Esophagus (tissue), 2 donors: ENCODE measurements around the gene PLA1A. TPM values are rescaled to one million over a fixed set of nuclear protein-coding genes. Genes with fewer than 3 reads are reported as not detected.

Experiments used
- H3K27ac ChIP-seq, 2 donors: one replicate each; pipeline ENCODE4 v1.5.1; 2013; ENCODE audit warnings: low read depth in 2 of 2, mild to moderate bottlenecking in 2 of 2, inconsistent platforms in 1 of 2, low read length in 1 of 2, moderate library complexity in 1 of 2
- H3K27me3 ChIP-seq, 2 donors: one replicate each; pipeline ENCODE4 v1.6.1; 2013; ENCODE audit warnings: low read length in 2 of 2, control low read depth in 1 of 2, mild to moderate bottlenecking in 1 of 2; ENCODE audit not compliant: insufficient read depth in 2 of 2, control insufficient read depth in 1 of 2
- H3K36me3 ChIP-seq, 2 donors: one replicate each; pipeline ENCODE4 v1.6.1; 2013; ENCODE audit warnings: low read length in 1 of 2; ENCODE audit not compliant: control insufficient read depth in 2 of 2, insufficient read depth in 2 of 2
- H3K4me1 ChIP-seq, 2 donors: one replicate each; pipeline ENCODE4 v1.6.1; 2013; ENCODE audit warnings: low read length in 1 of 2; ENCODE audit not compliant: control insufficient read depth in 2 of 2, insufficient read depth in 2 of 2
- H3K4me3 ChIP-seq, 2 donors: one replicate each; pipeline ENCODE4 v1.5.1; 2013; ENCODE audit warnings: low read length in 2 of 2, mild to moderate bottlenecking in 2 of 2, low read depth in 1 of 2, moderate library complexity in 1 of 2
- H3K9me3 ChIP-seq, 2 donors: one replicate each; pipeline ENCODE4 v1.6.1; 2013; ENCODE audit warnings: mild to moderate bottlenecking in 2 of 2, low read depth in 1 of 2, low read length in 1 of 2, moderate library complexity in 1 of 2; ENCODE audit not compliant: control insufficient read depth in 2 of 2, insufficient read depth in 1 of 2
- WGBS, 2 donors: extraction: QIAGEN DNeasy Blood & Tissue Kit; methylation state at CpG; one replicate each; pipeline ENCODE4 v1.1.7; 2013; 5-methylcytosine and 5-hydroxymethylcytosine counted together
- polyA plus RNA-seq, 2 donors: library from polyadenylated mRNA; stranded (reverse); fragments of 200-250 nt; gene quantifications; one replicate each; pipeline ENCODE4 v1.2.3, GENCODE V29; 2013
- donor health status: healthy with polysubstance abuse.
- donor health status: Bipolar disorder and iron deficiency.

The PLA1A gene
- polyA plus RNA-seq, 2 donors = 0.10 to 1.1 TPM

- Histone ChIP-seq H3K27ac (no peak overlapping the region), H3K9me3 (no peaks in the 10 kb centered on the region), H3K27me3 (no peaks in the 10 kb centered on the region), H3K4me1 (peaks cover 0 to 2% of the 10 kb centered on the region in 2 donors), H3K4me3 (no peak overlapping the region), H3K36me3 (no peaks in the 10 kb centered on the region)
- WGBS, 2 donors = 80 to 85% methylated on average over 3 of the region's 3 CpGs
Observed at GRCh38 chr3:119601154-119601553, 3.5 kb downstream of the PLA1A start.

GRCh38 chr3:119602676-119603075 is 5.0 kb downstream of the PLA1A start:
- Histone ChIP-seq H3K9me3 (no peaks in the 10 kb centered on the region), H3K4me1 (peaks cover 0 to 2% of the 10 kb centered on the region in 2 donors), H3K27ac (no peak overlapping the region), H3K4me3 (no peak overlapping the region), H3K36me3 (no peaks in the 10 kb centered on the region), H3K27me3 (no peaks in the 10 kb centered on the region)
- WGBS, 2 donors = 32 to 54% methylated on average over 1 of the region's 1 CpG

- Histone ChIP-seq H3K27ac (no peak overlapping the region), H3K4me3 (no peak overlapping the region), H3K9me3 (no peaks in the 10 kb centered on the region), H3K36me3 (no peaks in the 10 kb centered on the region), H3K27me3 (no peaks in the 10 kb centered on the region), H3K4me1 (peaks cover 0 to 2% of the 10 kb centered on the region in 2 donors)
- WGBS, 2 donors = 73 to 85% methylated on average over 1 of the region's 1 CpG
Observed at GRCh38 chr3:119604878-119605277, 7.2 kb downstream of the PLA1A start.

- no peaks in the 10 kb centered on the region for H3K4me1 ChIP-seq
- H3K9me3 ChIP-seq = peaks cover 0 to 2% of the 10 kb centered on the region in 2 donors
- H3K4me3 ChIP-seq = no peak overlapping the region
- H3K27ac ChIP-seq = no peak overlapping the region
- WGBS, 2 donors = 72 to 88% methylated on average over 6 of the region's 6 CpGs
- H3K27me3 ChIP-seq = no peaks in the 10 kb centered on the region
- H3K36me3 ChIP-seq = no peaks in the 10 kb centered on the region
Observed at GRCh38 chr3:119608405-119609000, 10.8 kb downstream of the PLA1A start.

- H3K27ac ChIP-seq = no peak overlapping the region
- H3K4me3 ChIP-seq = no peak overlapping the region
- 35 to 43% methylated on average over 6 of the region's 6 CpGs for WGBS, 2 donors
- H3K9me3 ChIP-seq = peaks cover 0 to 2% of the 10 kb centered on the region in 2 donors
- no peaks in the 10 kb centered on the region for H3K27me3 ChIP-seq
- no peaks in the 10 kb centered on the region for H3K4me1 ChIP-seq
- H3K36me3 ChIP-seq = no peaks in the 10 kb centered on the region
Observed at GRCh38 chr3:119609301-119609700, 11.6 kb downstream of the PLA1A start.

- no peaks in the 10 kb centered on the region for H3K36me3 ChIP-seq
- 96 to 100% methylated on average over 1 of the region's 1 CpG for WGBS, 2 donors
- H3K4me1 ChIP-seq = no peaks in the 10 kb centered on the region
- H3K4me3 ChIP-seq = no peak overlapping the region
- H3K27ac ChIP-seq = no peak overlapping the region
- no peaks in the 10 kb centered on the region for H3K27me3 ChIP-seq
- H3K9me3 ChIP-seq = peaks cover 0 to 2% of the 10 kb centered on the region in 2 donors
Observed at GRCh38 chr3:119611664-119612063, 14.0 kb downstream of the PLA1A start.

- no peaks in the 10 kb centered on the region for H3K4me1 ChIP-seq
- 83 to 93% methylated on average over 1 of the region's 1 CpG for WGBS, 2 donors
- peaks cover 0 to 2% of the 10 kb centered on the region in 2 donors for H3K9me3 ChIP-seq
- H3K36me3 ChIP-seq = no peaks in the 10 kb centered on the region
- no peak overlapping the region for H3K4me3 ChIP-seq
- H3K27me3 ChIP-seq = no peaks in the 10 kb centered on the region
- no peak overlapping the region for H3K27ac ChIP-seq
Observed at GRCh38 chr3:119613201-119613600, 15.5 kb downstream of the PLA1A start.

GRCh38 chr3:119613872-119614271 is 16.2 kb downstream of the PLA1A start:
- WGBS, 2 donors = 89 to 96% methylated on average over 4 of the region's 4 CpGs
- H3K9me3 ChIP-seq = peaks cover 0 to 2% of the 10 kb centered on the region in 2 donors
- no peaks in the 10 kb centered on the region for H3K4me1 ChIP-seq
- H3K4me3 ChIP-seq = no peak overlapping the region
- H3K27me3 ChIP-seq = no peaks in the 10 kb centered on the region
- H3K27ac ChIP-seq = no peak overlapping the region
- H3K36me3 ChIP-seq = no peaks in the 10 kb centered on the region

- no peaks in the 10 kb centered on the region for H3K27me3 ChIP-seq
- peaks cover 0 to 2% of the 10 kb centered on the region in 2 donors for H3K9me3 ChIP-seq
- no peaks in the 10 kb centered on the region for H3K4me1 ChIP-seq
- H3K4me3 ChIP-seq = no peak overlapping the region
- no peak overlapping the region for H3K27ac ChIP-seq
- H3K36me3 ChIP-seq = no peaks in the 10 kb centered on the region
- 82 to 86% methylated on average over 4 of the region's 4 CpGs for WGBS, 2 donors
Observed at GRCh38 chr3:119616056-119616455, 18.4 kb downstream of the PLA1A start.

- Histone ChIP-seq H3K27ac (no peak overlapping the region), H3K36me3 (no peaks in the 10 kb centered on the region), H3K4me3 (no peak overlapping the region), H3K9me3 (no peaks in the 10 kb centered on the region), H3K4me1 (no peaks in the 10 kb centered on the region), H3K27me3 (no peaks in the 10 kb centered on the region)
- WGBS, 2 donors = 70 to 75% methylated on average over 7 of the region's 7 CpGs
Observed at GRCh38 chr3:119619094-119619493, 21.4 kb downstream of the PLA1A start.
